OCI-LY1 (cell line): ENCODE measurements around the gene ANKRD33B.

ENCODE experiments used
- CTCF ChIP-seq: fragments of 200-600 bp; sonication (generic), shearing (Covaris generic); IDR thresholded peaks from 2 replicates; pipeline ENCODE4 v1.5.1; 2017; ENCODE audit warnings: mild to moderate bottlenecking, antibody characterized with exemption, low read length, moderate library complexity, mixed read lengths
- EZH2 ChIP-seq: fragments of 200-600 bp; sonication (generic), shearing (Covaris generic); IDR thresholded peaks from 2 replicates; pipeline ENCODE4 v1.8.0; 2017; ENCODE audit warnings: borderline replicate concordance, mixed run types, mild to moderate bottlenecking, antibody characterized with exemption, low read length, moderate library complexity, mixed read lengths

DNA sequence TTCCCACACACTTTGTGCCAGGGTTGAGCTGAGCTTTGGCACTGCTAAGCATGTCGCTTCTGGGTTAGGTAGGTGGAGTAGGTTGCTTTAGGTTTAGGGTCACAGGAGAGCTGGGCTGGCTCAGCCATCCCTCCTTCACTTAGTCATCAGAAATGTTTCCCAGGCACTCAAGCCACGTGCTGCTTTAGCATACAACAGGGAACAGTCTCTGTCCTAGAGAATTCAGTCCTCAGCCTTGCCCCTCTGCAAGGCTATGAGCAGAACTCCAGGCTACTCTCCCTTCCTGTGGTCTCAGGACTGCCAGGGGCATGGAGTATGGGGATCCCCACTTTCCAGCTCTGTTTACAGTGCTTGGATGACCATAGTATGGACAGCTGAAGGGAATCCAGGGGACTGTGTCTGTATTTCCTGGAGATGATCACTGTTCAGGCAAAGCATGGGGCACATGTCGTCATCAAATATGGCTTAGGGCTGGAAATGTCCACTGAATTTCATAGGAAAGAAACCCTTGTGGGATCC is 7.5 kb upstream of the ANKRD33B start:
- TF ChIP-seq EZH2: no peak
- no peak for TF ChIP-seq CTCF
